COLO668 (cell line): ENCODE results near the gene PNP.
"Not testable (repeated sequence)": the region's sequence is repeated elsewhere in the genome, so short reads cannot be mapped to it uniquely, and the experiment has no call there.

Experiments
- DNase-seq: peaks from one replicate; lab custom pipeline; 2025; ENCODE audit not compliant: unreplicated experiment; lab: John Stamatoyannopoulos, UW

PNP gene

GRCh38 chr14:20469242-20469889 lies at the start of gene PNP:
PNP (plus strand) TSS chr14:20469406; CDS start chr14:20469525, 119 bp downstream.
- peak; percentile 96 for DNase-seq

- no peak for DNase-seq
These were observed 49.8 kb upstream of the PNP start for GRCh38 chr14:20419419-20419818.

GRCh38 chr14:20421267-20421666 lies 47.9 kb upstream of the PNP start:
- DNase-seq = no peak

- DNase-seq = no peak
These were observed 46.3 kb upstream of the PNP start for GRCh38 chr14:20422886-20423285.

- DNase-seq = no peak
These were observed 44.4 kb upstream of the PNP start for GRCh38 chr14:20424851-20425250.

GRCh38 chr14:20427231-20428009 lies 41.8 kb upstream of the PNP start:
- DNase-seq = no peak

- no peak for DNase-seq
These were observed 41.2 kb upstream of the PNP start for GRCh38 chr14:20428010-20428365.

- DNase-seq = no peak
These were observed 40.4 kb upstream of the PNP start for GRCh38 chr14:20428802-20429201.

GRCh38 chr14:20429801-20430669 lies 39.2 kb upstream of the PNP start:
- no peak for DNase-seq

- peak; percentile 42 for DNase-seq
These were observed 34.3 kb upstream of the PNP start for GRCh38 chr14:20434701-20435581.

- no peak for DNase-seq
These were observed 33.4 kb upstream of the PNP start, which contains the start of gene KLHL33 for GRCh38 chr14:20435582-20436362. KLHL33 (minus strand) TSS chr14:20436166; CDS start chr14:20435811, 355 bp downstream.

- no peak for DNase-seq
These were observed 32.8 kb upstream of the PNP start for GRCh38 chr14:20436363-20436755.

GRCh38 chr14:20438664-20439063 lies 30.5 kb upstream of the PNP start:
- DNase-seq = no peak

- DNase-seq = no peak
These were observed 28.7 kb upstream of the PNP start for GRCh38 chr14:20440465-20440864.

GRCh38 chr14:20440882-20441281 lies 28.3 kb upstream of the PNP start:
- no peak for DNase-seq

- DNase-seq = no peak
These were observed 27.7 kb upstream of the PNP start for GRCh38 chr14:20441461-20441860.

GRCh38 chr14:20443650-20444049 lies 25.6 kb upstream of the PNP start:
- DNase-seq = not testable (repeated sequence)

GRCh38 chr14:20446889-20447288 lies 22.3 kb upstream of the PNP start:
- DNase-seq = no peak

GRCh38 chr14:20452831-20453230 lies 16.4 kb upstream of the PNP start:
- DNase-seq = not testable (repeated sequence)
